ENCODE results near the gene NFYC.
A peak's percentile ranks its signal among the peaks of the same experiment; 100 is the strongest.

NFYC gene

DNA sequence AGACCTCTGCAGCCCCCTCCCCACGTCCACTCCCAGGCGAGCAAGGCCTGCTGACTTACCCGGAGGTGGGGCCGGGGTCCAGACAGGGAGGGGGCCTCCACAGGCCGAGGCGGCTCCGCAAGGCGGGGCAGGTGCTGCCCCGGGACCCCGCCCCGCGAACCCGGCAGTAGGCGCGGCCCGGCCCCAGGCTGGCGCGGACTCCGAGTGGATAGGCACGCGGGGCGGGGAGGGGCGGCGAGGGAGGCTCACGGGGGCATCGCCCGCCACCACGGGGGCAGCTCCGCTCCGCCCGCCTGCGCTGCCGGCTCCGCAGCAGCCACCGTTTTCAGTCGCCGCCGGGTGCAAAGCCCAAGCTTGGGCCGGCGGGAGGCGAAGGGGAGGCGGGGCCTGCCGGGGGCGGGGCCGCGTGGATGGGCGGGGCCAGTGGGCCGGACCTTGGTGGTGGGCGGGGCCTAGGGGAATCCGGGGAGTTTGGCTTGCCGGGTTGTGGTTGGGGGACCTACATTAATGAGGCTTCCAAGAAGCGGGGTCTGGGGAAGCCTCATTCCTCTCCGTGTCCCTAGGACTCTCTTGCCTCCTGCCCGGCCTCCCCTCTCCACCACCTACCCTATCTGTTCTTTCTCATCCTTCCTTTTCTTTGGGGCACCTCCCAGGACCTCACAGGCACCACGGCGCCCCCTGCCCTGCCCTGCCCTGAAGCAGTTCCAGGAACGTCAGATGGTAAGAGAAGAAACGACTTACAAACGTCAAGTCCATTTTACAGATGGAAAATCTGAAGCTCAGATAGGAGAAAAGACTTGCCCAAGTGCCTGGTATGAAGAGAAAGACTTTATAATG lies 26.0 kb upstream of the NFYC start, which contains the start of gene RIMS3:
TSS of gene RIMS3 (minus strand) at position 348 of the 837 bp plus-strand sequence. CDS start 23,757 bp downstream, outside the sequence.
- H3K27me3 ChIP-seq = peaks cover 50% of the 10 kb centered on the region
- no peak for TF ChIP-seq CTCF (IDR thresholded peaks at IDR 0.05)
- no peaks in the 10 kb centered on the region for H3K9me3 ChIP-seq
- no peaks in the 10 kb centered on the region for H3K36me3 ChIP-seq
- no peak within 1 kb of the TSS for H3K27ac ChIP-seq
- peaks cover 10 to 17% of the 10 kb centered on the region in 2 experiments for H3K4me1 ChIP-seq (ENCODE audit: control insufficient read depth in 1 of 2, insufficient read depth in 1 of 2, low read depth in 1 of 2, low read length in 1 of 2)
- H3K4me3 ChIP-seq (ENCODE audit: low read depth in 1 of 2, low read length in 1 of 2) = peak within 1 kb of the TSS; percentile 57 to 75

DNA sequence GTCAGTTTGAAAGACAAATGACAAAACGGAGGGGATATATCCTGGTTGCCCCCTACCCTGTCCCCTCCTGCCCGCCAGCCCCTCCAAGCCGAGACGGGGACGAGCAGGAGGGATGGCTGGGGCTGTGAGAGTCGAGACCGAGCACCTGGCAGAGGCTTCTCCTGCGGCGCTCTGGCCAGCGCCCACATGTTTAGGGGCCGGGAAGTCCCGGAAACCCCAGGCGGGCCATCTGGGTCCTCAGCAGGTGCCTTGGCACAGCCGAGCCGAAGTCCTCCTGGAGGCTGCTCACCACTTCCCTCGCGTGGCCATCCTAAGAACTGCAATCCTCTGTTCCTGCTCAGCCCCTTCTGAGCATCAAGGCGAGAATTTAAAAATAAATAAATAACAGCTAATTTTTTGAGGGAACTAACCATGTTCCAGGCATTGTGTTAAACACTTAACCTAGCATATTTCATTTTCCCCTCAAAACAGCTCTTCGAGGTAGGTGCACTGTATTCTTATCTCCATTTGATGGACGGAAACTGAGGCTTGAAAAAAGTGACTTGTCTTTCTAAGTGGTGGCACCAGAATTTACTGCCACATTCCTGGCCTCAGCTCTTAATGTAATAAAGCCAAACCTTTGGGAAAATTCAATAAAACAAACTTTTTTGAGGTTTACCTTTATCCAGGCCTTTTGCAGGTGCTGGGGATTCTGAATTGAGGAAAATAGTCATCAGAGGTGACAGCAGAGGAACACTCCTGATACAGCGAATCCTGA lies 22.6 kb upstream of the NFYC start:
- Histone ChIP-seq H3K4me1 (ENCODE audit: control insufficient read depth in 1 of 2, insufficient read depth in 1 of 2, low read depth in 1 of 2, low read length in 1 of 2) (peaks cover 10 to 17% of the 10 kb centered on the region in 2 experiments), H3K9me3 (no peaks in the 10 kb centered on the region), H3K27me3 (peaks cover 41% of the 10 kb centered on the region), H3K4me3 (ENCODE audit: low read depth in 1 of 2, low read length in 1 of 2) (peak overlapping the region in 1 of 2 experiments; percentile 23), H3K36me3 (no peaks in the 10 kb centered on the region), H3K27ac (no peak overlapping the region)
- TF ChIP-seq CTCF (IDR thresholded peaks at IDR 0.05) = peak; percentile 96

DNA sequence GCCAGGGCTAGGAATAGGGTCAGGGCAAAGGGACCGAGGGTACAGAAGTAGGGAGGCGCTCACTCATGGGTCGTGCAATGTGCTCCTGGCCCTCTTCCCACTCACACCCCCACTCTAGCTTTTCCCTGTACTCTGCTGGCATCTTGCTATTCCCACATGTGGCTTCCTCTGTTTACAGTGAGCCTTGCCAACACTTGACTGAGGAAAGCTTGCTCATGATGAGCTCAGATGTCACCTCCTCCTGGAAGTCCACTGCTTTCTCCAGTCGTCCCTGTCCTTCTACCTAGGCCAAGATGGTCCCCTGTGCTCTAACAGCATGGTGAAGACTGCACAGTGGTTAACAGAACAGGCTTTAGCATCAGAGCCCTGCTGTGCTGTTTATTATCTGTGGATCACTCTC lies 18.1 kb upstream of the NFYC start:
- no peak for TF ChIP-seq CTCF (IDR thresholded peaks at IDR 0.05)
- Histone ChIP-seq H3K27ac (no peak overlapping the region), H3K27me3 (peaks cover 48% of the 10 kb centered on the region), H3K4me3 (ENCODE audit: low read depth in 1 of 2, low read length in 1 of 2) (no peak overlapping the region), H3K36me3 (no peaks in the 10 kb centered on the region), H3K4me1 (ENCODE audit: control insufficient read depth in 1 of 2, insufficient read depth in 1 of 2, low read depth in 1 of 2, low read length in 1 of 2) (peaks cover 4 to 5% of the 10 kb centered on the region in 2 experiments), H3K9me3 (no peaks in the 10 kb centered on the region)

DNA sequence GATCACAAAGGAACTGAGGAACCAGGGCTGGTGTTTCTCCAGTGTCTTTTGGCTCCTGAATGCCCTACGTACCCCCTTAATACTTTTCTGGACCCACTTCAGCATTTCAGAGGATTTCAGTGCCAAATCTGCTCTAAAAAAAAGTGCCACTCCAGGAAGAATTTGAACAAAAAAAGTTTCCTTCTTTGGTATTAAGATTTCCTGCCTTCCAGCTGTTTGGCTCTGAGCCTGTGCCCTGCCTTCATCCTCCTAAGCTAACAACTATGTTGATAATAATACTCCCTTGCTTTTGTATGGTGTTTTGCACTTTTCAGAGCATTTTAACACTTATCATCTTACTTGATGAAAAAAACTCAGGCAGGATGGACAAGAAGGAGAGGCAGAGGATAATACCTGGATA lies 15.0 kb upstream of the NFYC start:
- Histone ChIP-seq H3K4me3 (ENCODE audit: low read depth in 1 of 2, low read length in 1 of 2) (no peak overlapping the region), H3K27ac (no peak overlapping the region), H3K36me3 (no peaks in the 10 kb centered on the region), H3K9me3 (no peaks in the 10 kb centered on the region), H3K4me1 (ENCODE audit: control insufficient read depth in 1 of 2, insufficient read depth in 1 of 2, low read depth in 1 of 2, low read length in 1 of 2) (no peaks in the 10 kb centered on the region), H3K27me3 (peaks cover 27% of the 10 kb centered on the region)
- TF ChIP-seq CTCF (IDR thresholded peaks at IDR 0.05) = no peak

DNA sequence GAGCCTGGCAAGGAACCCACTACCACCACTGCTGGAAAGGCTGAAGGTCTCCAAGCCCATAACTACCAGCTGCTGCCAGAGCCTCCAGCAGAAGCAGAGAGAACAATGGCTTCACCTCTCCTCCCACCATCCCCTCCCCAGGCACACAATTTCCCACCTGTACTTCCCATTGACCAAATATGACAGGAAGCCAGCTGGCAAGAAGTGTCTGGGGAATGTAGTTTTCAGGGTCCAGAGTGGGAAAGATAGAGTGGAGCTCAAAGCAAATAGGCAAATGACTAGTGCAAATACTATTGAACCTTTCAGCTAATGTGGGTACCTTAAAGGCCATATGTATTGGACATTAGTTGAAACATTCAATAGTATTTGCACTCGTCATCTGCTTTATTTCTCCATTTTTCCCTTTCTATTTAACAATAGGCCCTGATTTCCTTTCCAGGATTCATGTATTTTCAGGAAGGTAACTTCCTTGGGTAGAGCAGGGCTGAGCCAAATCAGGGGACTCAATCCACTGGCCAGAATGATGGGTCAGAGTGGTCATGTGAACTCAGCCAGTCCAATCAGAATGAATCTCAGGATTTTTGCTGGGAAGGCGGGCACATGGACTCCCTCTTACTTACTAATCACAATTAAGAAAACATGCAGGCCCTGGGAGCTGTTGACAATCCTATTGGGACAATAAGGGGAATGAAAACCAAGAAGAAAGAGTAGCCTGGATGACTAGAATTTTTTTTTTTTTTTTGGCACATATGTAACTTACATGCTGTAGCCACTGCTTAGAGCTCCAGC lies 12.1 kb upstream of the NFYC start:
- no peak overlapping the region for H3K4me3 ChIP-seq (ENCODE audit: low read depth in 1 of 2, low read length in 1 of 2)

More for the DNA sequence above, 12.1 kb upstream of the NFYC start:
- Histone ChIP-seq H3K4me1 (ENCODE audit: control insufficient read depth in 1 of 2, insufficient read depth in 1 of 2, low read depth in 1 of 2, low read length in 1 of 2) (peaks cover 2 to 3% of the 10 kb centered on the region in 2 experiments), H3K27ac (no peak overlapping the region), H3K36me3 (no peaks in the 10 kb centered on the region), H3K27me3 (peaks cover 24% of the 10 kb centered on the region), H3K9me3 (no peaks in the 10 kb centered on the region)
- TF ChIP-seq CTCF (IDR thresholded peaks at IDR 0.05) = no peak

Data from neutrophil (primary cell).